ENCODE data around the gene MMP17.
A peak's percentile ranks its signal among the peaks of the same experiment; 100 is the strongest.
"Not testable (repeated sequence)": the region's sequence is repeated elsewhere in the genome, so short reads cannot be mapped to it uniquely, and the experiment has no call there.

The MMP17 gene

DNA sequence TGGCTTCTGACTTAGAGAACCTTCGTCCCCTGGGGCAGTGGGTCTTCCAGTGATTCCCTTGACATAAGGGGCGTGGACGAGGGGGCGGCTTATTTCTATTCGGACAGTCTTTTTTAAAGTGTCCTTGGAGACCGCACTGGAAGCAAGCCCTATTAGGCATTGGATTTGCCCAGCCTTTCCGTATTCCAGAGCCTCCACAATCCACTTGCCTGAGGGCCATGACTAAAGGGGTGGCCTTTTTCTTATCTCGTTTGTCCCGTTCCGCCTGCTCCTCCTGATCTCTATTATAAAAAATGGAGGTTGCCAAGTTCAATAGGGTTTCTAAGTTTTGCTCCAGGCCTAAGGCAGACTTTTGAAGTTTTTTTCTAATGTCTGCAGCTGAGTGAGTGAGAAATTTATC, 49.0 kb downstream of the MMP17 start:
- not testable (repeated sequence) for H3K27me3 ChIP-seq (ENCODE audit: control insufficient read depth, insufficient read depth, low read length); H3K4me1 ChIP-seq (ENCODE audit: control insufficient read depth, insufficient read depth, low read length); H3K4me3 ChIP-seq (ENCODE audit: low read length)

DNA sequence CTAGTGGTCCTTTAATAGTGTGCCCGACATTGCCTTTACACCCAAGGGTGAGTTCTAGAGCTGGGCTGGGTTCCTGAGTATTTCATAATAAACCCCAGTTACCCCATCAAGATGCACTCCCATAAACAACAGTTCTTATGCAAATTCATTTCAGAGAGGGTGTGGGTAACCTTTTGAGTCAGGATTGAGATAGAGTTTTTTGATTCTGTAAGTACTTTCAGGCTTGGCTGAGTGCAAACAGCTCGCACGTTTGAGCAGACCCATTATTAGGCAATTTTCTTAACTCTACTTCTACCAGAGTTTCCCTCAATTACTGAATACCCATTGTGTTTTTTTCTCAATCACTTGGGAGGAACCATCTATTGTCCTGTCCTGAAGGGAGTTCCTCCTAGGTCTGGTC, 50.2 kb downstream of the MMP17 start:
- not testable (repeated sequence) for H3K4me3 ChIP-seq (ENCODE audit: low read length); H3K4me1 ChIP-seq (ENCODE audit: control insufficient read depth, insufficient read depth, low read length); H3K36me3 ChIP-seq (ENCODE audit: insufficient read depth, low read length); H3K9ac ChIP-seq (ENCODE audit: low read depth, low read length); H3K9me3 ChIP-seq (replicated peaks; ENCODE audit: low read length); H3K4me2 ChIP-seq (ENCODE audit: low read length); H3K27me3 ChIP-seq (ENCODE audit: control insufficient read depth, insufficient read depth, low read length)

More for the DNA sequence above, 49.0 kb downstream of the MMP17 start:
- not testable (repeated sequence) for H3K9me3 ChIP-seq (replicated peaks; ENCODE audit: low read length); H3K9ac ChIP-seq (ENCODE audit: low read depth, low read length); H3K36me3 ChIP-seq (ENCODE audit: insufficient read depth, low read length); H3K4me2 ChIP-seq (ENCODE audit: low read length)

DNA sequence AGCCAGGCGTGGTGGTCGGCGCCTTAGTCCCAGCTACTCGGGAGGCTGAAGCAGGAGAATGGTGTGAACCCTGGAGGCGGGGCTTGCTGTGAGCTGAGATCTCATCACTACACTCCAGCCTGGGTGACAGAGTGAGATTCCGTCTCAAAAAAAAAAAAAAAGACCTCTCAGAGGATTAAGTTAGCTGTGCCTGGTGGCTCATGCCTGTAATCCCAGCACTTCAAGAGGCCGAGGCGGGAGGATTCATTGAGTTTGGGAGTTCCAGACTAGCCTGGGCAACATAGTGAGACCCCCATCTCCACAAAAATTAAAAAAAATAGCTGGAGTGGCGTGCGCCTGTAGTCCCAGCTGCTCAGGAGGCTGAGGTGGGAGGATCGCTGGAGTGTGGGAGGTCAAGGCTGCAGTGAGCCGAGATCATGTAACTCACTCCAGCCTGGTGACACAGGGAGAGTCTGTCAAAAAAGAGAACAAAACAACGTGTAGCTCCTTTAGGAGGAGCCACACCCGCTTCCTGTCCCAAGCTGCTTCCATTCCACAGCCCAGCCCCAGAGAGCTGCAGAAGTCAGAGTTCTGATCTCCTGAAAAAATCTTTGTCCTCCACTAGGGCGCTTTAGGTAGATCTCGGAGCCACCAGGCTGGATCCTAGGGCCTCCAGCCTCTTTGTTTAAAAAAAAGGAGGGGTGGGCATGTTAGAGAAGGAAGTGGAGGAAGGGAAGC, 54.8 kb downstream of the MMP17 start:
- H3K27me3 ChIP-seq (ENCODE audit: control insufficient read depth, insufficient read depth, low read length) = peaks cover 10% of the 10 kb centered on the region
- peaks cover 4% of the 10 kb centered on the region for H3K9me3 ChIP-seq (replicated peaks; ENCODE audit: low read length)
- H3K4me2 ChIP-seq (ENCODE audit: low read length) = no peak overlapping the region
- no peak overlapping the region for H3K9ac ChIP-seq (ENCODE audit: low read depth, low read length)
- H3K36me3 ChIP-seq (ENCODE audit: insufficient read depth, low read length) = no peaks in the 10 kb centered on the region
- H3K4me1 ChIP-seq (ENCODE audit: control insufficient read depth, insufficient read depth, low read length) = peaks cover 2% of the 10 kb centered on the region
- no peak overlapping the region for H3K4me3 ChIP-seq (ENCODE audit: low read length)

DNA sequence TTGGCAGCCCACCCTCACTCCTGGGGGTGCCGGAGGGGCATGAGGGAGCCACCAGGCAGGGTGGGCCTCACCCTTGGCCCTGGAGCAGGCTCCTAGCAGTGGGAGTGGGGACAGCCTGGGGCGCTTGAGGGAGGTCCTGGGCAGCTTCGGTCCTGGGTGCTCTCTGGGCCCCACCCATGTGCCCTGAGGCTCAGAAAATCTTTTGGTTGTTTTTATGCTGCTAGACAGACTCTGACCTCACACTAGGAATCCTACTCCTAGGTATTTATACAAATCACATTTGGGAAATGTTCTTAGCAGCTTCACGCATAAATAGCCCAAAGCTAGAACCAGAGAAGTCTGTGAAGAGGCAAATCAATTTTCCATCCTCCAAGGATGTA, 55.3 kb downstream of the MMP17 start:
- H3K36me3 ChIP-seq (ENCODE audit: insufficient read depth, low read length) = no peaks in the 10 kb centered on the region
- peaks cover 2% of the 10 kb centered on the region for H3K4me1 ChIP-seq (ENCODE audit: control insufficient read depth, insufficient read depth, low read length)
- no peak overlapping the region for H3K9ac ChIP-seq (ENCODE audit: low read depth, low read length)
- no peak overlapping the region for H3K4me3 ChIP-seq (ENCODE audit: low read length)
- H3K9me3 ChIP-seq (replicated peaks; ENCODE audit: low read length) = peaks cover 4% of the 10 kb centered on the region
- H3K27me3 ChIP-seq (ENCODE audit: control insufficient read depth, insufficient read depth, low read length) = peaks cover 10% of the 10 kb centered on the region
- no peak overlapping the region for H3K4me2 ChIP-seq (ENCODE audit: low read length)

DNA sequence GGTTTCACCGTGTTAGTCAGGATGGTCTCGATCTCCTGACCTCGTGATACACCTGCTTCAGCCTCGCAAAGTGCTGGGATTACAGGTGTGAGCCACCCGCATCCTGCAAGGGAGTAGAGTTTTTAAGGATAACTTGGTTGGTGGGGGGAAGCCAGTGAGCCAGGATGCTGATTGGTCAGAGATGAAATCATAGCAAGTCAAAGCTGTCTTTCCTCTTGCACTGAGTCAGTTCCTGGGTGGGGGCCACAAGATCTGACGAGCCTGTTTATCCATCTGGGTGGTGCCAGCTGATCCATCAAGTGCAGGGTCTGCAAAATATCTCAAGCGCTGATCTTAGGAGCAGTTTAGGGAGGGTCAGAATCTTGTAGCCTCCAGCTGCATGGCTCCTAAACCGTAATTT, 56.9 kb downstream of the MMP17 start:
- not testable (repeated sequence) for H3K4me3 ChIP-seq (ENCODE audit: low read length); H3K4me1 ChIP-seq (ENCODE audit: control insufficient read depth, insufficient read depth, low read length); H3K9ac ChIP-seq (ENCODE audit: low read depth, low read length); H3K9me3 ChIP-seq (replicated peaks; ENCODE audit: low read length); H3K4me2 ChIP-seq (ENCODE audit: low read length); H3K36me3 ChIP-seq (ENCODE audit: insufficient read depth, low read length)
- H3K27me3 ChIP-seq (ENCODE audit: control insufficient read depth, insufficient read depth, low read length) = peaks cover 13% of the 10 kb centered on the region

DNA sequence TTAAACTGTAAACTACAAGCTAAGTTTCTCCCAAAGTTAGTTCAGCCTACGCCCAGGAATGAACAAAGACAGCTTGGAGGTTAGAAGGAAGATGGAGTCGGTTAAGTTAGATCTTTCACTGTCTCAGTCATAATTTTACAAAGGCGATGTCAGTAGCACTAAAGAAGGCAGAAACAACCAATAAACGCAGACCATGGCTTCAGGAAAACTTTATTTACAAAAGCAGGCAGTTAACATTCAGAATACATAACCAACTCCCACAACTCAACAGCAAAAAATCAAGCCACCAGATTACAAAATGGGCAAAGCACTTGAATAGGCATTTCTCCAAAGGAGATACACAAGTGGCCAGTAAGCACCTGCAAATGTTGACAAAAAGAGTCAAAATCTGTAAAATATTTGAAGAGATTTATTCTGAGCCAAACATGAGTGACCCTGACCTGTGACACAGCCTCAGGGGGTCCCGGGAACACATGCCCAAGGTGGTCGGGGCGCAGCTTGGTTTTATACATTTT, 57.4 kb downstream of the MMP17 start:
- H3K4me2 ChIP-seq (ENCODE audit: low read length) = no peak overlapping the region
- peaks cover 4% of the 10 kb centered on the region for H3K9me3 ChIP-seq (replicated peaks; ENCODE audit: low read length)
- H3K9ac ChIP-seq (ENCODE audit: low read depth, low read length) = no peak overlapping the region
- peaks cover 2% of the 10 kb centered on the region for H3K4me1 ChIP-seq (ENCODE audit: control insufficient read depth, insufficient read depth, low read length)
- H3K36me3 ChIP-seq (ENCODE audit: insufficient read depth, low read length) = no peaks in the 10 kb centered on the region
- no peak overlapping the region for H3K4me3 ChIP-seq (ENCODE audit: low read length)
- H3K27me3 ChIP-seq (ENCODE audit: control insufficient read depth, insufficient read depth, low read length) = peaks cover 13% of the 10 kb centered on the region

DNA sequence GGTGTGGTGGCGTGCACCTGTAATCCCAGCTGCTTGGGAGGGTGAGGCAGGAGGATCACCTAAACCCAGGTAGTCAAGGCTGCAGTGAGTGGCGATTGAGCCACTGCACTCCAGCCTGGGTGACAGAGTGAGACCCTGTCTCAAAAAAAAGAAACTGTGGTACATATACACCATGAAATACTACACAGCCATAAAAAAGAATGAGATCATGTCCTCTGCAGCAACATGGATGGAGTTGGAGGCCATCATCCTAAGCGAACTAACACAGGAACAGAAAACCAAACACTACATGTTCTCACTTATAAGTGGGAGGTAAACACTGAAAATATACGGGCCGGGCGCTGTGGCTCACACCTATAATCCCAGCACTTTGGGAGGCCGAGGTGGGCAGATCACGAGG, 63.5 kb downstream of the MMP17 start:
- not testable (repeated sequence) for H3K9me3 ChIP-seq (replicated peaks; ENCODE audit: low read length); H3K36me3 ChIP-seq (ENCODE audit: insufficient read depth, low read length); H3K4me2 ChIP-seq (ENCODE audit: low read length); H3K4me3 ChIP-seq (ENCODE audit: low read length); H3K9ac ChIP-seq (ENCODE audit: low read depth, low read length); H3K27me3 ChIP-seq (ENCODE audit: control insufficient read depth, insufficient read depth, low read length)
- peaks cover 15% of the 10 kb centered on the region for H3K4me1 ChIP-seq (ENCODE audit: control insufficient read depth, insufficient read depth, low read length)

DNA sequence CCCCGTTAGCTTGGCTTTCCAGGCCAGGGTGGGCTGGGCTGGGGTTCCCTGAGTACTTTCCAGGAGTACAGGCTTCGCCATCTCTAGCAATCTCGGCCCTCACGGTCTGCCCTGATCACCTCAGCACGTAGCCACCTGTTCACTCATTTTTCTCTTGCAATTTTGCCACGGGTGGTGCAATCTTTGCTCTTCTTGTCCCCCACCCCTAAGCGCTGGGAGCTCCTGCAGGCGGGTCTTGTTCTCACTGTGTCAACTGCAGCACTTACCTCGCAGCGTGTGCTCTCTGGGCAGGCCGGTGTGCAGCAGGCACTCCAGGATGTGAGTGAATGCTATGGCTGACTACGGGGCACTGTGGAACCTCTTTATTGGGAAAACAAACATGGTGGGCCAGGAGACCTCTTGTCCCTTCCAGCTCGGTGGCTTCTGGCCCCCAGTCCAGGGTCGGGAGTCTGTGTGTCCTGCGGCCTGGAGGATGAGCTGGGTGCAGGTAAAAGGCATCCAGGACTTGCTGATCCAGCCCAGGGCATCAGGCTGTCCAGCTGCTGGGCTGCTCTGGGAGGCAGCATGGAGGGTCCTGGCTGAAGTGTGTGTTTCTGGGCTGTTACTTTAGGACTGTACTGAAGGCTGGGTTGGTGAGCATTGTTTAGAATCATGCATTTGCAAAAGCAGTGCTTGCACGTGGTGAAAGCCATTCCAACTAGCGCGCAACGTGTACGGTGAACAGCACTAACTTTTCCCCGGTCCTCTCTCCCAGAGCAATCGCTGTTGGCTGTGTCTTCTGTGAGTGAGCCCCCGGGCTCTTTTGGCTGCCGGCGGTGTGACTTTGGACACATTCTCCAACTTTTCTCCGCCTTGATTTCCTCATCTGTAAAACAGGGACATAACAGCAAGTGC, 64.8 kb downstream of the MMP17 start:
- H3K36me3 ChIP-seq (ENCODE audit: insufficient read depth, low read length) = no peaks in the 10 kb centered on the region
- no peak overlapping the region for H3K9ac ChIP-seq (ENCODE audit: low read depth, low read length)
- peaks cover 9% of the 10 kb centered on the region for H3K27me3 ChIP-seq (ENCODE audit: control insufficient read depth, insufficient read depth, low read length)
- peaks cover 20% of the 10 kb centered on the region for H3K4me1 ChIP-seq (ENCODE audit: control insufficient read depth, insufficient read depth, low read length)
- H3K4me2 ChIP-seq (ENCODE audit: low read length) = no peak overlapping the region
- no peak overlapping the region for H3K4me3 ChIP-seq (ENCODE audit: low read length)
- H3K9me3 ChIP-seq (replicated peaks; ENCODE audit: low read length) = no peaks in the 10 kb centered on the region

DNA sequence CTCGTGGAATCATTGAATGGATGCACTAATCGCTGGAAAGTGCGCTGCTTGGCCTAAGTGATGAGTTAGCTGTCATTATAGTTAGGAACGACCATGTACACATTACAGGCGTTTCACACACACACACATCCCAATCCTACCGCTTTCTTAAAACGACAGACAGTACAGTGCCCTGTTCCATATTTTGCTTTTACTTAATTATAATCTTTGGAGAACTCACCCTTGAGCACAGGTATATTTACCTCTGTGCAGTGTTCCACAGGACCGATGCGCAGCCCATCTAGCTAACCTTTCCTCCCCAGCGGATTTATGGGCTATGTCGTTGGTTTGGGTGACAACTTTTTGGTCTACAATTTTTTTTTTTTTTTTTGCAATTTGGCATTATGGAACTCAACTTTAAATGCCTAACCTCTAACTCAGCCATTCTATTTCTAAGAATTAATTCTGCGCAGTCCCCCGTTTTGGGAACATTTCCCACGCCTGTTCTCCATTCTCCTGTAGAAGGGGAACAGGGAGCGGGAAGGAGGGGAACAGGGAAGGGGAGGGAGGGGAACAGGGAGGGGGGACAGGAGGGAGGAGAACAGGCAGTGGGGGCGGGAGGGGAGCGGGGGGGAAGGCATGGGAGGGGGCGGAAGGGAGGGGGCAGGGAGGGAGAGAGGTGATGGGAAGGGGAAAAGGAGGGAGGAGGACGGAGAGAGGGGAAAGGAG, 65.6 kb downstream of the MMP17 start:
- Histone ChIP-seq H3K9me3 (replicated peaks; ENCODE audit: low read length) (no peaks in the 10 kb centered on the region), H3K27me3 (ENCODE audit: control insufficient read depth, insufficient read depth, low read length) (peaks cover 8% of the 10 kb centered on the region), H3K4me1 (ENCODE audit: control insufficient read depth, insufficient read depth, low read length) (peaks cover 20% of the 10 kb centered on the region), H3K36me3 (ENCODE audit: insufficient read depth, low read length) (no peaks in the 10 kb centered on the region), H3K4me2 (ENCODE audit: low read length) (no peak overlapping the region), H3K4me3 (ENCODE audit: low read length) (no peak overlapping the region), H3K9ac (ENCODE audit: low read depth, low read length) (no peak overlapping the region)

DNA sequence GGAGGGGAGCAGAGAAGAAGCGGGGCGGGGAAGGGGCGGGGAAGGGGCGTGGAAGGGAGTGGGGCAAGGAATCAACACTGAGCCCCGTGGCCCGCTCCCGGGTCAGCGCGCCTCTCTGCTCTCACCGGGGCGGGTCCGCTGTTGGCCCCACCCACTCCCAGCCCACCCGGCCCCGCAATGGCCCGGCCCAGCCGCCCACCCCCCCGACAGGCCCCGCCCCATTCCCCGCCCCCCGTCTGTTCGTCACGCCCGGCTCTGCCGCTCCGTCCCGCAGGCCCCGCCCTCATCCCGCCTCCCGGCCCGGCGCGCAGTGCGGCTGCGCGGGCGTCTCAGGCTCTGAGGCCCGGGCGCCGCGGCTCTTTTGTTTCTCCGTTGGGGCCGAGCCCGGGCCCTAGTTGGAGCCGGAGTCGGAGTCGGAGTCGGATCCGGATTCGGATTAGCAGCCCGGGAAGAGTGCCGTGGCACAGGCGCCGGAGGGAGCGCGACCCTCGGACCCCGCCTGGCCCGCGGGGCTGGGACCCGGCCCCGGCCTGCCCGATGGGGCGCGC, 66.2 kb downstream of the MMP17 start, which contains the start of gene ULK1:
TSS of gene ULK1 (plus strand) at position 310 of the 548 bp plus-strand sequence. CDS start 380 bp downstream, outside the sequence.
- peak within 1 kb of the TSS; percentile 86 for H3K9ac ChIP-seq (ENCODE audit: low read depth, low read length)
- peaks cover 3% of the 10 kb centered on the region for H3K27me3 ChIP-seq (ENCODE audit: control insufficient read depth, insufficient read depth, low read length)
- peaks cover 20% of the 10 kb centered on the region for H3K4me1 ChIP-seq (ENCODE audit: control insufficient read depth, insufficient read depth, low read length)
- H3K4me3 ChIP-seq (ENCODE audit: low read length) = peak within 1 kb of the TSS; percentile 85
- peak within 1 kb of the TSS; percentile 97 for H3K4me2 ChIP-seq (ENCODE audit: low read length)
- no peaks in the 10 kb centered on the region for H3K9me3 ChIP-seq (replicated peaks; ENCODE audit: low read length)
- no peaks in the 10 kb centered on the region for H3K36me3 ChIP-seq (ENCODE audit: insufficient read depth, low read length)
